OCI-LY3 (cell line): ENCODE data around the gene HDAC3.

Experiments used
- CTCF ChIP-seq: fragments of 200-600, 300-600 bp; sonication (generic); IDR thresholded peaks from 2 replicates; pipeline ENCODE4 v1.5.1; 2014; ENCODE audit warnings: antibody characterized with exemption, low read length, low read depth
- EZH2phosphoT487 ChIP-seq: fragments of 200-600 bp; shearing (Covaris generic); IDR thresholded peaks from 2 replicates; pipeline ENCODE4 v1.6.1; 2018; ENCODE audit warnings: antibody characterized with exemption, mixed run types, low read depth

GRCh38 chr5:141637123-141637766 lies 596 bp upstream of the HDAC3 start:
- TF ChIP-seq CTCF (no peak), EZH2phosphoT487 (no peak)
